Midbrain (tissue), 1 donor: ENCODE results near the gene ANKRD33.

Experiments
- DNase-seq: peaks from one replicate; lab custom pipeline; 2025; lab: John Stamatoyannopoulos, UW

The ANKRD33 gene

GRCh38 chr12:51862947-51863346 lies 25.0 kb upstream of the ANKRD33 start:
- DNase-seq = no peak

GRCh38 chr12:51863363-51863932 lies 24.5 kb upstream of the ANKRD33 start:
- DNase-seq = no peak

GRCh38 chr12:51863933-51864832 lies 23.7 kb upstream of the ANKRD33 start:
- DNase-seq = peak; percentile 31

GRCh38 chr12:51864833-51865670 lies 22.9 kb upstream of the ANKRD33 start:
- no peak for DNase-seq

GRCh38 chr12:51865757-51866270 lies 22.1 kb upstream of the ANKRD33 start:
- DNase-seq = no peak

- no peak for DNase-seq
These were observed 21.6 kb upstream of the ANKRD33 start for GRCh38 chr12:51866324-51866723.

GRCh38 chr12:51866762-51867161 lies 21.1 kb upstream of the ANKRD33 start:
- DNase-seq = no peak

GRCh38 chr12:51867371-51867770 lies 20.5 kb upstream of the ANKRD33 start:
- no peak for DNase-seq

- no peak for DNase-seq
These were observed 20.0 kb upstream of the ANKRD33 start for GRCh38 chr12:51867796-51868428.

GRCh38 chr12:51868821-51869495 lies 18.9 kb upstream of the ANKRD33 start:
- DNase-seq = no peak

GRCh38 chr12:51869496-51869865 lies 18.4 kb upstream of the ANKRD33 start:
- DNase-seq = no peak

GRCh38 chr12:51869931-51870330 lies 18.0 kb upstream of the ANKRD33 start:
- no peak for DNase-seq

GRCh38 chr12:51870504-51870903 lies 17.4 kb upstream of the ANKRD33 start:
- no peak for DNase-seq

- DNase-seq = no peak
These were observed 16.8 kb upstream of the ANKRD33 start for GRCh38 chr12:51871126-51871525.

- DNase-seq = no peak
These were observed 15.8 kb upstream of the ANKRD33 start for GRCh38 chr12:51871918-51872688.

- no peak for DNase-seq
These were observed 15.3 kb upstream of the ANKRD33 start for GRCh38 chr12:51872689-51872981.

- DNase-seq = no peak
These were observed 14.5 kb upstream of the ANKRD33 start for GRCh38 chr12:51873251-51873994.

GRCh38 chr12:51874000-51874399 lies 13.9 kb upstream of the ANKRD33 start:
- DNase-seq = no peak

- no peak for DNase-seq
These were observed 13.4 kb upstream of the ANKRD33 start for GRCh38 chr12:51874486-51874885.

- DNase-seq = no peak
These were observed 8.8 kb upstream of the ANKRD33 start for GRCh38 chr12:51879102-51879501.
